ENCODE measurements around the gene CDH4. TPM values are rescaled to one million over a fixed set of nuclear protein-coding genes. Genes with fewer than 3 reads are reported as not detected.
"Not testable (repeated sequence)": the region's sequence is repeated elsewhere in the genome, so short reads cannot be mapped to it uniquely, and the experiment has no call there.

CDH4 gene
- total RNA-seq, 4 donors from 2014 or later = 0.13 to 0.38 (median 0.21) TPM; not detected in 1

GRCh38 chr20:61967300-61967699 lies 715.2 kb downstream of the CDH4 start:
- Histone ChIP-seq H3K27me3 (peaks cover 0 to 39% (median 2%) of the 10 kb centered on the region in 4 donors), H3K9me3 (no peaks in the 10 kb centered on the region), H3K4me3 (no peak overlapping the region), H3K36me3 (peaks cover 0 to 3% (median 0%) of the 10 kb centered on the region in 3 donors), H3K4me1 (peaks cover 0 to 14% (median 0%) of the 10 kb centered on the region in 3 donors), H3K27ac (no peak overlapping the region)
- intact Hi-C loops (cut with DNase I) = no loop called here
- WGBS, 2 donors = 45 to 66% methylated on average over 5 to 7 of the region's 7 CpGs
- DNase-seq = no peak
- no peak for TF ChIP-seq POLR2A (IDR thresholded peaks at IDR 0.05)
- no peak for TF ChIP-seq CTCF (IDR thresholded peaks at IDR 0.05)

- Histone ChIP-seq H3K4me1 (peaks cover 0 to 14% (median 0%) of the 10 kb centered on the region in 3 donors), H3K9me3 (no peaks in the 10 kb centered on the region), H3K27ac (no peak overlapping the region), H3K36me3 (peaks cover 0 to 13% (median 0%) of the 10 kb centered on the region in 3 donors), H3K27me3 (peaks cover 0 to 35% (median 2%) of the 10 kb centered on the region in 4 donors), H3K4me3 (no peak overlapping the region)
- TF ChIP-seq POLR2A (IDR thresholded peaks at IDR 0.05) (no peak), CTCF (IDR thresholded peaks at IDR 0.05) (no peak)
- intact Hi-C loops (cut with DNase I) = no loop called here
- 70 to 82% methylated on average over 17 to 19 of the region's 22 CpGs for WGBS, 2 donors
- no peak for DNase-seq
Measured at GRCh38 chr20:61968036-61968810, 716.2 kb downstream of the CDH4 start.

DNA sequence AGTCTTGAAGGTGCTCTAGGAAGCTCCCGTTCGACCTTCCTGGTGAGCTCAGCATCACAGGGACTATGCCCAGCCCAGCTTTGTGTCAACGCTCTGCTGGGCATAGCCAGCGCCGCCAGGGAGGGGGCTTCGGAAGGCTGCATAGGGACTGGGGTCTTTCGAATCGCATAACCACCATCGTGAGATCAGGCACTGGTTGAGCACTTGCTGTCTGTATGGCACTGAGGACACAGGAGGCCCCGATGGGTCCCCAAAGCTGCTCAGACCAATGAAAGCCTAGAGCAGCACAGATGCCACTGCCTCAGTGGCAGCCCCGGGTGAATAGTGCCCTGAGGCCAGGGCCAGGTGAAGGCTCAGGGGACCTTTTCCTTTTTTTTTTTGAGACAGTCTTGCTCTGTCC lies 716.9 kb downstream of the CDH4 start:
- DNase-seq = no peak
- Histone ChIP-seq H3K27me3 (peaks cover 0 to 35% (median 2%) of the 10 kb centered on the region in 4 donors), H3K4me1 (peaks cover 0 to 14% (median 0%) of the 10 kb centered on the region in 3 donors), H3K36me3 (peaks cover 0 to 20% (median 0%) of the 10 kb centered on the region in 3 donors), H3K27ac (no peak overlapping the region), H3K4me3 (no peak overlapping the region), H3K9me3 (no peaks in the 10 kb centered on the region)
- TF ChIP-seq CTCF (IDR thresholded peaks at IDR 0.05) (no peak), POLR2A (IDR thresholded peaks at IDR 0.05) (no peak)
- 47 to 60% methylated on average over 3 of the region's 11 CpGs for WGBS, 2 donors
- intact Hi-C loops (cut with DNase I) = no loop called here

- WGBS, 2 donors = 93 to 100% methylated on average over 2 to 16 of the region's 27 CpGs
- Histone ChIP-seq H3K9me3 (no peaks in the 10 kb centered on the region), H3K4me1 (peaks cover 0 to 12% (median 0%) of the 10 kb centered on the region in 3 donors), H3K4me3 (no peak overlapping the region), H3K36me3 (peaks cover 0 to 28% (median 4%) of the 10 kb centered on the region in 3 donors), H3K27me3 (peaks cover 0 to 27% (median 2%) of the 10 kb centered on the region in 4 donors), H3K27ac (no peak overlapping the region)
- intact Hi-C loops (cut with DNase I) = no loop called here
- TF ChIP-seq CTCF (IDR thresholded peaks at IDR 0.05) (no peak), POLR2A (IDR thresholded peaks at IDR 0.05) (no peak)
- DNase-seq = no peak
Measured at GRCh38 chr20:61969806-61970205, 717.7 kb downstream of the CDH4 start.

DNA sequence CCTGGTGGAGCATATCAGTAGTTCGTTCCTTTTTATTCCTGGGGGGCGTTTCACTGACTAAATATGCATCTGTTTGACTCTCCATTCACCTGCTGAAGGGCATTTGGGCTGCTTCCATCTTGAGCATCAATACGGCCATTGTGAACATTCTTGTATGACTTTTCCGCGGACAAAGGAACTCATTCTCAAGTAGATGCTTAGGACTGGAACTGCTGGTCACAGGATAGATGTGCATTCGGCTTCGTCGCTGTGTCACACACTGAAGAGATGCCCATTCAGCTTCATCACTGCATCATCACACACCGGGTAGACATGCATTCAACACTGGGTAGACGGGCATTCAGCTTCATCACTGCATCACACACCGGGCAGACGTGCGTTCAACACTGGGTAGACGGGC lies 718.3 kb downstream of the CDH4 start:
- intact Hi-C loops (cut with DNase I) = no loop called here
- DNase-seq = no peak
- no peak overlapping the region for H3K27ac ChIP-seq
- no peaks in the 10 kb centered on the region for H3K9me3 ChIP-seq
- H3K36me3 ChIP-seq = peaks cover 0 to 33% (median 4%) of the 10 kb centered on the region in 3 donors
- TF ChIP-seq POLR2A (IDR thresholded peaks at IDR 0.05) (no peak), CTCF (IDR thresholded peaks at IDR 0.05) (no peak)
- H3K4me1 ChIP-seq = peaks cover 0 to 6% (median 0%) of the 10 kb centered on the region in 3 donors
- WGBS, 2 donors = 90 to 95% methylated on average over 9 to 12 of the region's 14 CpGs
- H3K4me3 ChIP-seq = no peak overlapping the region
- H3K27me3 ChIP-seq = peaks cover 0 to 21% (median 2%) of the 10 kb centered on the region in 4 donors

DNA sequence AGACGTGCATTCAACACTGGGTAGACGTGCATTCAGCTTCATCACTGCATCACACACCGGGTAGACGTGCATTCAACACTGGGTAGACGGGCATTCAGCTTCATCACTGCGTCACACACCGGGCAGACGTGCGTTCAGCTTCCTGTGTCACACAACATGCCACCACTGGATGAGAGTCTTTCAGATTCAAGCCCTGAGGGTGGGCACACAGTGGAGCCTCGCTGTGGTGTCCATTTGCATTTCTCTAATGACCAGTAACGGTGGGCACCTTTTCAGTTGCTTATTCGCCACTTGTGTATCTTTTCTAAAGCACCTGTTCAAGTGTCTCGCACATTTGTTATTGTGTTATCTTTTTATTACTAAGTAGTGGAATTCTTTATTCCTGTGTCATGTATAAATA lies 719.5 kb downstream of the CDH4 start:
- intact Hi-C loops (cut with DNase I); H3K4me3 ChIP-seq; DNase-seq; H3K4me1 ChIP-seq; H3K9me3 ChIP-seq; H3K27ac ChIP-seq; H3K27me3 ChIP-seq: not testable (repeated sequence)
- WGBS, 2 donors = 91 to 95% methylated on average over 10 to 12 of the region's 13 CpGs
- peaks cover 0 to 45% (median 9%) of the 10 kb centered on the region in 3 donors for H3K36me3 ChIP-seq
